Measurements from ENCODE around the gene ARMC5.

DNA sequence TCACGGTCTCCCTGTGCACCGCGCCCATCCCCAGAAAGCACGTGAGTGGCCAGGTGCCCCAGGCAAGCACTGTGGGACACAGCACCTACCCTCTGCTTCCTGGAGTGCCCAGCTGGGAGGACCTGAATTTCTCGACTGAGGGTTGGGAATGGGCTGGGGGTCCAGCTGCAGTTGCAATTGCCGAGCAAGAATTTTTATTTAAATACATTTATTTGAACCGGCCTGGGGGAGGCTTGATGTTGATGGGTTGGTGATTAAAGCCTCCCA lies 29.9 kb downstream of the ARMC5 start:
- TF ChIP-seq, protein P1, sequence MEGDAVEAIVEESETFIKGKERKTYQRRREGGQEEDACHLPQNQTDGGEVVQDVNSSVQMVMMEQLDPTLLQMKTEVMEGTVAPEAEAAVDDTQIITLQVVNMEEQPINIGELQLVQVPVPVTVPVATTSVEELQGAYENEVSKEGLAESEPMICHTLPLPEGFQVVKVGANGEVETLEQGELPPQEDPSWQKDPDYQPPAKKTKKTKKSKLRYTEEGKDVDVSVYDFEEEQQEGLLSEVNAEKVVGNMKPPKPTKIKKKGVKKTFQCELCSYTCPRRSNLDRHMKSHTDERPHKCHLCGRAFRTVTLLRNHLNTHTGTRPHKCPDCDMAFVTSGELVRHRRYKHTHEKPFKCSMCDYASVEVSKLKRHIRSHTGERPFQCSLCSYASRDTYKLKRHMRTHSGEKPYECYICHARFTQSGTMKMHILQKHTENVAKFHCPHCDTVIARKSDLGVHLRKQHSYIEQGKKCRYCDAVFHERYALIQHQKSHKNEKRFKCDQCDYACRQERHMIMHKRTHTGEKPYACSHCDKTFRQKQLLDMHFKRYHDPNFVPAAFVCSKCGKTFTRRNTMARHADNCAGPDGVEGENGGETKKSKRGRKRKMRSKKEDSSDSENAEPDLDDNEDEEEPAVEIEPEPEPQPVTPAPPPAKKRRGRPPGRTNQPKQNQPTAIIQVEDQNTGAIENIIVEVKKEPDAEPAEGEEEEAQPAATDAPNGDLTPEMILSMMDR (IDR thresholded peaks at IDR 0.05; ENCODE audit: low read depth, low read length, poor library complexity, severe bottlenecking) = no peak
- TF ChIP-seq EZH2phosphoT487 (IDR thresholded peaks at IDR 0.05; ENCODE audit: borderline replicate concordance, low read length) = no peak
